ENCODE measurements around the gene TASOR.

Gene TASOR

GRCh38 chr3:56684029-56684428 lies 964 bp upstream of the TASOR start:
- no peak for DNase-seq (ENCODE audit: low read depth, low spot score)
- H3K27ac ChIP-seq, result no peak overlapping the region

DNA sequence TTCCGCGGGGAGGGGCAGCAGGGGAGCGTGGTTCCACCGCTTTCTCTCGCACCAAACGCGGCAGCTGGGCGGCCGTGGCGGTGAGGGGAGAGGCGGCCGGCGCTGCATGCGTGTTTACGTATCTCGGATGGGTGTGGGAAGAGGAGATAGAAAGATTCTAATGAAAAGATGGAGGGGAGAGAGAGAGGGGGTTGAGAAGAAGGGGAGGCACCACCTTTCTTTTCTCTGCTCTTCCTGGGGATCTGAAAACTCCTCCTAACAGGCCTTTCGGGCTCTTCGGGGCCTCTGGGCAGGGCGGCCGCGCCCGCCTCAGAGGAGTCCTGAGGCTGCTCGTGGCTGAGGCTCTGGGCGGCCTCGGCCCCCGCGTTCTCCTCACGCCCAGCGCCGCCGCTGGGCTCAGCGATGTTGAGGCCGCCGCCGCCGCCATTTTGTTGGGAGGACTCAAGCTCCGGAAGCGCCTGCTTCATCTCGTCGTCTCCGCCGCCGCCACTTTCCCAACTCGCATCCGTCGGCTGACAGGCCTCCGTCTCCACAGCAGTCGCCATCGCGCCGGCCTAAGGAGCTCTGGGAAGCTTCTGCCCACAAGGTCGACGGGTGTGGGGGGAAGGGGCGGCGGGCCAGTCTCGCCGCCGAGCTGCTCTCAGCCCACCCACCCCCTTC lies 473 bp downstream of the TASOR start:
- peak overlapping the region; percentile 92 for H3K27ac ChIP-seq
- DNase-seq (ENCODE audit: low read depth, low spot score), result no peak

- DNase-seq (ENCODE audit: low read depth, low spot score), result no peak
- peak overlapping the region; percentile 92 for H3K27ac ChIP-seq
These were observed 1.0 kb downstream of the TASOR start for GRCh38 chr3:56681984-56682461.

DNA sequence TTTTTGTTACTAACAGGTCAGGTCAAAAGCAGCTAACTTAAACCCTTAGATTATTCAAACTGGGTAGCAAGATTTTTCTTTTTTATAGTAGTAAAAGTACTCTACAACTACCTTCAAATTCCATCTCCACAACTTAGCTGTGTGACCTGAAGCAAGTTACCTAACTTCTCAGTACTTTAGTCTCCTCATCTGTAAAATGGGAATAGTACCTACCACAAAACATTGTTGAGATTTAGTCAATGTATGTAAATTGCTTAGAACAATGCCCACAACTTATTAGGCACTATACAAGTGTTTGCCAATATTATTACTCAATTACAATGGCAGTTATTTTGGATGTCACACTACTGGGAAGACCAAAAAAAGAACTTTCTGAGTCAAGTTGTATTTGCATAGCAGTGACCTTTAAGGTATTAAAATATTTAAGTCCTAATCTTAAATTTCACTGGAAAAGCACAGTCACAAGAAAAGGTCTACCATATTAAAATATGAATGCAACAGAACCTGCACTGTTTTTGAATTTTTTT lies 2.9 kb downstream of the TASOR start:
- no peak overlapping the region for H3K27ac ChIP-seq
- no peak for DNase-seq (ENCODE audit: low read depth, low spot score)

GRCh38 chr3:56677286-56677685 lies 5.8 kb downstream of the TASOR start:
- H3K27ac ChIP-seq, result no peak overlapping the region
- no peak for DNase-seq (ENCODE audit: low read depth, low spot score)

DNA sequence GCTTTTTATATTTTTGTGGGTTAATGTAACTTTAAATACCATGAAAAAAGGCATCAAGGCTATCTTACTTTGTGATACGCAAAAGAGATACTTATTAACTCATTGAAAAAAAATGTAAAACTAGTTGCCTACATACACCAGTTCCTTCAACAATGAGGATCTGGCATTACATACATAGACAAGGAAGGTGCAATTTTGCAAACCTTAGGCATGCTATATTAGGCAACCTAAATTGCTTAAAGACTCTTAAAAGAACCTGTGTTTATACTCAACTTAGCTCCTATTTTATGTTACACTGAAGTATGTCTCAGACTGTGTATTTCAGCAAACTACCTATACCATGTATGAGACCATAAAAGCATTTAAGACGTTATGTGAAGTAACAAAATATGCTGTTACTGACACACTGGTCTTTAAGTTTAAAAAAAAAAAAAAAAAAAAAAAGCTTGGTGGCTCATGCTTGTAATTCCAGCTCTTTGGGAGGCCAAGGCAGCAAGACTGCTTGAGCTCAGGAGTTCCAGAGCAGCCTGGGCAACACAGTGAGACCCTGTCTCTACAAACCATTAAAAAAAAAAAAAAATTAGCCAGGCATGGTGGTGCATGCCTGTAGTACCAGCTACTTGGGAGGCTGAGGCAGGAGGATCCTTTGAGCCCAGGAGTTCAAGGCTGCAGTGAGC lies 9.1 kb downstream of the TASOR start:
- DNase-seq (ENCODE audit: low read depth, low spot score), result no peak
- H3K27ac ChIP-seq, result no peak overlapping the region

DNA sequence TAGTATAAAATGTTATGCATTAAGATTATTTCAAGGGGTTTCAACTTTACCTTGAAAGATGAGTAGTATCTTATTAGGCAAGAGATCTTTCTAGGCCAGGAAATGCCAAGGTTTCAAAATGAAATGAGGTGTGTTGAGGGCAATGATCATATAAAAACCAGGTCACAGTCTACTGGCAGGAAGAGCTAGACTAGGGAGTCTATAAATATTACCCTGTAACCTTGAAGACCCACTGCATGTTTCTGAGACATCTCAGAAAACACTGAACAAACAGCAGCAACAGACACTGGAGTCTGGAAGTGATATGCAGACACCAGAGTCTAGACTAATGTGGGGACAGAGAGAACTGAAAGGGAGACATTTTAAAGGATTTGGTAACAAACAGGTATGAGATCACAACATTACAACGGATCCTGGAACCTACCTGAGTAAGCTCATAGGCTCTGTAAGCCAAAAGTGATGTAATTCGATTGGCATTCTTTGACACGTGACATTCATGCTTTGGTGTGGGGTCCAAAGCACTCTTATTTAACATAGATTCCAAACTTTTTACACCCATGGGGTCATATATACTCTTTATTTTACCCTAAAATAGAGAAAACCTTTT lies 15.0 kb downstream of the TASOR start:
- peak overlapping the region; percentile 47 for H3K27ac ChIP-seq
- no peak for DNase-seq (ENCODE audit: low read depth, low spot score)

DNA sequence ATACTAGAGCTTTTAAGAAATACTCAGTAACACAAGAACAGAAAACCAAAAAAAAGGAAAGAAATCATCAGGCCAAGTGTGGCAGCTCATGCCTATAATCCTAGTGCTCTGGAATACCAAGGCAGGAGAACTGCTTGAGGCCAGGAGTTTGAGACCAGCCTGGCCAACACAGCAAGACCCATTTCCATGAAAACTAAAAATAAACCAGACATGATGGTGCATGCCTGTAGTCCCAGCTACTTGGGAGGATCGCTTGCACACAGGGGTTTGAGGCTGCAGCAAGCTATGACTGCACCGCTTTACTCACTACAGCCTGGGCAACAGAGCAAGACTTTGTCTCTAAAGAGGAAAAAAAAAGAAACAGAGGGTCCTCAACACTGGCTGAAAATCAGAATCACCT lies 18.2 kb downstream of the TASOR start:
- no peak for DNase-seq (ENCODE audit: low read depth, low spot score)
- no peak overlapping the region for H3K27ac ChIP-seq

GRCh38 chr3:56655709-56656108 lies 27.4 kb downstream of the TASOR start:
- H3K27ac ChIP-seq, result no peak overlapping the region
- no peak for DNase-seq (ENCODE audit: low read depth, low spot score)

DNA sequence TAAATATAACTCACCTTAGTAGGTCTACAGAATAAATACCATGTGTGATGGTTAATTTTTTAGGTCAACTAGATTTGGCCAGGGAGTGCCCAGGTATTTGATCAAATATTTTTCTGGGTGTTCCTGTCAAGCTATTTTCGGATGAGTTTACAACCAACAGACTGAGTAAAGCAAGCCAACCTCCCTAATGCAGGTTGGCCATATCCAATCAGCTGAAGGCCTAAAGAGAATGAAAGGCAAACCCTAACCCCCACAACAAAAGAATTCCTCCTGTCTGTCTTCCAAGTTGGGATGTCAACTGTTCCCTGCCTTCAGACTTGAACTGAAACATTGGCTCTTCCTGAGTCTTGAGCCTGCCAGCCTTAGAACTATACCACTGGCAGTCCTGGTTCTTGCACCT lies 28.6 kb downstream of the TASOR start:
- no peak for DNase-seq (ENCODE audit: low read depth, low spot score)
- no peak overlapping the region for H3K27ac ChIP-seq

DNA sequence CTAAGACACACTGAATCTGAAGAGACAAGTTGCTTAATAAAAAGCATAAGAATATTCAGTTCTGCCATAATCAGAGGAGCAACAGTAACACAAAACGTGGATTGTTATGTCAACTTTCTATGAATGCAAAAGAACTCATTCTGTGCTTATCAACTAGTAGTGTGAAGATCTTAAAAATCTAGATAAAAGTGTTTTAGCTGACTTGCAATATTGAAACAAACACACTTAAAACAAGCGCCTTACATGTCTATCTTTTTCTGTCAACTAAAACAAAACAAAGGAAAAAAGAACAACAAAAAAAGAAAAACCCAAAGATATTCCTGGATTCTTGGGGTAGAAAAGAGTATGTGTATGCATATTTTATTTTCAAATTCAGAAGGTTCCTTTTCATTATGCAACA lies 37.7 kb downstream of the TASOR start:
- no peak for DNase-seq (ENCODE audit: low read depth, low spot score)
- no peak overlapping the region for H3K27ac ChIP-seq

GRCh38 chr3:56633602-56634535 lies 49.2 kb downstream of the TASOR start:
- no peak overlapping the region for H3K27ac ChIP-seq
- no peak for DNase-seq (ENCODE audit: low read depth, low spot score)

Measured in epithelial cell of prostate (primary cell).